ENCODE results near the gene CMKLR1. TPM values are rescaled to one million over a fixed set of nuclear protein-coding genes. Genes with fewer than 3 reads are reported as not detected.

Gene CMKLR1
- total and polyA plus RNA-seq, 2 donors (not counting 1 experiment from before 2014, with no cell fraction given) = 0.06 to 0.54 TPM

DNA sequence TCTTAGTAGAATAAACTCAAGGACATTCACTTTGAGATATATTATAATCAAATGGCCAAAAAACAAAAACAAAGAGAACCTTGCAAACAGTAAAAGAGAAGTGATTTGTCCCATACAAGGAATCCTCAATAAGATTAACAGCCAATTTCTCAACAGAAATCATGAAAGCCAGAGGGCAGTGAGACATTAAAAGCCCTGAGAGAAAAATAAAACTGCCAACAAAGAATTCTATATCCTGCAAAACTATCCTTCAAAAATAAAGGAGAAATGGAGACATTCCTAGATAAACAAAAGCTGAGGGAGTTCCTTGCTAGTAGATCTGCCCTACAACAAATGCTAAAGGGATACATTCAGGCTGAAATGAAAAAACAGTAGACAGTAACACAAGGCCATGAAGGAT, 78.1 kb downstream of the CMKLR1 start:
- H3K9me3 Mint-ChIP-seq (ENCODE audit: insufficient read depth) = peaks cover 20% of the 10 kb centered on the region
- peaks cover 19% of the 10 kb centered on the region for H3K27me3 Mint-ChIP-seq
- ATAC-seq (ENCODE audit: low read depth) = no peak
- Histone ChIP-seq H3K36me3 (replicated peaks in 1 of 2; ENCODE audit: control extremely low read depth in 1 of 2, control insufficient read depth in 1 of 2, extremely low read depth in 1 of 2, insufficient read depth in 2 of 2, low read length in 1 of 2) (no peaks in the 10 kb centered on the region), H4K20me1 (ENCODE audit: control insufficient read depth, insufficient read depth, low read length, poor library complexity, severe bottlenecking) (no peaks in the 10 kb centered on the region), H3K27me3 (replicated peaks in 1 of 4; ENCODE audit: control extremely low read depth in 1 of 4, control insufficient read depth in 3 of 4, insufficient read depth in 4 of 4, low read length in 3 of 4) (peaks cover 0 to 3% (median 0%) of the 10 kb centered on the region in 4 experiments), H3K4me3 (ENCODE audit: control extremely low read depth in 1 of 5, extremely low read depth in 1 of 5, insufficient read depth in 1 of 5, low read depth in 2 of 5, low read length in 4 of 5) (no peak overlapping the region), H3K9ac (ENCODE audit: low read length) (no peak overlapping the region), H3K4me1 (ENCODE audit: control insufficient read depth in 2 of 2, insufficient read depth in 2 of 2, low read length in 2 of 2) (no peaks in the 10 kb centered on the region), H3K27ac (ENCODE audit: low read length in 2 of 2) (no peak overlapping the region), H3K9me3 (ENCODE audit: control extremely low read depth in 1 of 3, control insufficient read depth in 2 of 3, insufficient read depth in 1 of 3, low read length in 2 of 3) (peaks cover 0 to 11% (median 0%) of the 10 kb centered on the region in 3 donors), H3K4me2 (replicated peaks; ENCODE audit: low read depth, low read length, poor library complexity, severe bottlenecking) (no peak overlapping the region), H2AFZ (ENCODE audit: insufficient read depth, low read depth, low read length, poor library complexity, severe bottlenecking) (no peak overlapping the region), H3K79me2 (ENCODE audit: control insufficient read depth, insufficient read depth, low read length) (no peaks in the 10 kb centered on the region)
- H3K4me3 Mint-ChIP-seq = no peak overlapping the region
- ChIA-PET CTCF (interaction anchor here (0.6 kb wide), 1 partner anchor 133 kb away, joined by 3 read pairs; no protein-coding TSS in a partner anchor), POLR2A (no interaction called here)
- no peak overlapping the region for H3K27ac Mint-ChIP-seq
- TF ChIP-seq EZH2 (IDR thresholded peaks at IDR 0.05; ENCODE audit: borderline replicate concordance, insufficient read depth, low read depth, low read length, poor library complexity, severe bottlenecking) = no peak
- TF ChIP-seq, protein P1, sequence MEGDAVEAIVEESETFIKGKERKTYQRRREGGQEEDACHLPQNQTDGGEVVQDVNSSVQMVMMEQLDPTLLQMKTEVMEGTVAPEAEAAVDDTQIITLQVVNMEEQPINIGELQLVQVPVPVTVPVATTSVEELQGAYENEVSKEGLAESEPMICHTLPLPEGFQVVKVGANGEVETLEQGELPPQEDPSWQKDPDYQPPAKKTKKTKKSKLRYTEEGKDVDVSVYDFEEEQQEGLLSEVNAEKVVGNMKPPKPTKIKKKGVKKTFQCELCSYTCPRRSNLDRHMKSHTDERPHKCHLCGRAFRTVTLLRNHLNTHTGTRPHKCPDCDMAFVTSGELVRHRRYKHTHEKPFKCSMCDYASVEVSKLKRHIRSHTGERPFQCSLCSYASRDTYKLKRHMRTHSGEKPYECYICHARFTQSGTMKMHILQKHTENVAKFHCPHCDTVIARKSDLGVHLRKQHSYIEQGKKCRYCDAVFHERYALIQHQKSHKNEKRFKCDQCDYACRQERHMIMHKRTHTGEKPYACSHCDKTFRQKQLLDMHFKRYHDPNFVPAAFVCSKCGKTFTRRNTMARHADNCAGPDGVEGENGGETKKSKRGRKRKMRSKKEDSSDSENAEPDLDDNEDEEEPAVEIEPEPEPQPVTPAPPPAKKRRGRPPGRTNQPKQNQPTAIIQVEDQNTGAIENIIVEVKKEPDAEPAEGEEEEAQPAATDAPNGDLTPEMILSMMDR (IDR thresholded peaks at IDR 0.05) = no peak
- intact Hi-C loops (cut with micrococcal nuclease) = no loop called here
- H3K4me1 Mint-ChIP-seq = no peaks in the 10 kb centered on the region
- no peak for DNase-seq

DNA sequence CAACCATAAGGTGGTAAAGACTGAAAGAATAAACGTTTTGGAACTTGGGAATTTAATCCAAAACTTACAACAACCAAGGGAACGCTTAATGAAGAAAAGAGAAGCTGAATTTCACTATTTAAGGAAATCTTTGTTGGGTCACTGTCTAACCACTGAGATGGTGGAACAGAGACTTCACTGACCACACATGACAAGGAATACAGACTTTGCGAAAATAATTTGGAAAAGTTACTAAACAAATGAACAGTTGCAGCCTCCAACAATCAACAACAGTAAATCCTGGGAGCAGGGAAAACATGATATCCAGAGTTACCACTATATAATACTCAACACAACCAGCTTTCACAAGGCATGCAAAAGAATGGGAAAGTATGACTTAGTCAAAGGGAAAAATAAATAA, 79.1 kb downstream of the CMKLR1 start:
- no peak overlapping the region for H3K4me3 Mint-ChIP-seq
- POLR2A ChIA-PET = no interaction called here
- no peaks in the 10 kb centered on the region for H3K4me1 Mint-ChIP-seq
- H3K79me2 ChIP-seq (ENCODE audit: control insufficient read depth, insufficient read depth, low read length) = no peaks in the 10 kb centered on the region
- DNase-seq (no peak), ATAC-seq (ENCODE audit: low read depth) (no peak)
- intact Hi-C loops (cut with micrococcal nuclease) = no loop called here
- CTCF ChIA-PET = no interaction called here
- peaks cover 20% of the 10 kb centered on the region for H3K9me3 Mint-ChIP-seq (ENCODE audit: insufficient read depth)
- H3K4me1 ChIP-seq (ENCODE audit: control insufficient read depth in 2 of 2, insufficient read depth in 2 of 2, low read length in 2 of 2) = no peaks in the 10 kb centered on the region
- H3K27ac Mint-ChIP-seq = no peak overlapping the region
- peaks cover 0 to 3% (median 0%) of the 10 kb centered on the region in 4 experiments for H3K27me3 ChIP-seq (replicated peaks in 1 of 4; ENCODE audit: control extremely low read depth in 1 of 4, control insufficient read depth in 3 of 4, insufficient read depth in 4 of 4, low read length in 3 of 4)
- H4K20me1 ChIP-seq (ENCODE audit: control insufficient read depth, insufficient read depth, low read length, poor library complexity, severe bottlenecking) = no peaks in the 10 kb centered on the region
- WGBS (ENCODE audit: insufficient coverage) = no CpG with 5 or more reads among the region's 3 CpGs
- no peak overlapping the region for H3K4me3 ChIP-seq (ENCODE audit: control extremely low read depth in 1 of 5, extremely low read depth in 1 of 5, insufficient read depth in 1 of 5, low read depth in 2 of 5, low read length in 4 of 5)
- no peak overlapping the region for H3K9ac ChIP-seq (ENCODE audit: low read length)
- no peak overlapping the region for H3K4me2 ChIP-seq (replicated peaks; ENCODE audit: low read depth, low read length, poor library complexity, severe bottlenecking)
- peaks cover 14% of the 10 kb centered on the region for H3K27me3 Mint-ChIP-seq
- H3K9me3 ChIP-seq (ENCODE audit: control extremely low read depth in 1 of 3, control insufficient read depth in 2 of 3, insufficient read depth in 1 of 3, low read length in 2 of 3) = peaks cover 0 to 11% (median 0%) of the 10 kb centered on the region in 3 donors
- H3K36me3 ChIP-seq (replicated peaks in 1 of 2; ENCODE audit: control extremely low read depth in 1 of 2, control insufficient read depth in 1 of 2, extremely low read depth in 1 of 2, insufficient read depth in 2 of 2, low read length in 1 of 2) = no peaks in the 10 kb centered on the region
- no peak overlapping the region for H3K27ac ChIP-seq (ENCODE audit: low read length in 2 of 2)
- no peak overlapping the region for H2AFZ ChIP-seq (ENCODE audit: insufficient read depth, low read depth, low read length, poor library complexity, severe bottlenecking)
- no peak for TF ChIP-seq EZH2 (IDR thresholded peaks at IDR 0.05; ENCODE audit: borderline replicate concordance, insufficient read depth, low read depth, low read length, poor library complexity, severe bottlenecking)
- TF ChIP-seq, protein P1 (IDR thresholded peaks at IDR 0.05) = no peak

Data from B cell (primary cell).